Measurements from ENCODE around the gene FNDC3A. TPM values are rescaled to one million over a fixed set of nuclear protein-coding genes. Genes with fewer than 3 reads are reported as not detected.
A peak's percentile ranks its signal among the peaks of the same experiment; 100 is the strongest.

The FNDC3A gene
- total RNA-seq, 1 donor: 50.7 TPM

- TF ChIP-seq CTCF (IDR thresholded peaks at IDR 0.05; ENCODE audit: extremely low read depth, low read depth, low read length): no peak
- peak overlapping the region; percentile 89 for H3K4me2 ChIP-seq (ENCODE audit: insufficient read depth, low read length)
Measured at GRCh38 chr13:48977286-48977625, 1.5 kb downstream of the FNDC3A start.

GRCh38 chr13:48977973-48978372, 2.3 kb downstream of the FNDC3A start:
- peaks cover 21% of the 10 kb centered on the region for H3K4me1 ChIP-seq (ENCODE audit: insufficient read depth, low read length)
- H4K20me1 ChIP-seq (ENCODE audit: insufficient read depth, low read length): no peaks in the 10 kb centered on the region
- peaks cover 2% of the 10 kb centered on the region for H3K9me3 ChIP-seq (ENCODE audit: low read depth, low read length)
- DNase-seq (ENCODE audit: insufficient read length, low spot score, missing footprints): peak; percentile 83
- H2AFZ ChIP-seq (ENCODE audit: low read length): no peak overlapping the region
- H3K4me2 ChIP-seq (ENCODE audit: insufficient read depth, low read length): peak overlapping the region; percentile 89
- no peaks in the 10 kb centered on the region for H3K36me3 ChIP-seq (ENCODE audit: insufficient read depth, low read length)
- TF ChIP-seq CTCF (IDR thresholded peaks at IDR 0.05; ENCODE audit: extremely low read depth, low read depth, low read length): no peak
- H3K27me3 ChIP-seq (ENCODE audit: insufficient read depth, low read length): no peaks in the 10 kb centered on the region
- peak overlapping the region; percentile 90 for H3K4me3 ChIP-seq (ENCODE audit: insufficient read depth, low read length)
- H3K79me2 ChIP-seq (ENCODE audit: insufficient read depth, low read length): peaks cover 64% of the 10 kb centered on the region
- H3K27ac ChIP-seq (ENCODE audit: low read depth, low read length): peak overlapping the region; percentile 87

More at GRCh38 chr13:48977286-48977625, 1.5 kb downstream of the FNDC3A start:
- Histone ChIP-seq H3K9me3 (ENCODE audit: low read depth, low read length) (peaks cover 5% of the 10 kb centered on the region), H3K79me2 (ENCODE audit: insufficient read depth, low read length) (peaks cover 57% of the 10 kb centered on the region), H3K27me3 (ENCODE audit: insufficient read depth, low read length) (no peaks in the 10 kb centered on the region), H3K4me1 (ENCODE audit: insufficient read depth, low read length) (peaks cover 21% of the 10 kb centered on the region), H2AFZ (ENCODE audit: low read length) (peak overlapping the region; percentile 91), H3K4me3 (ENCODE audit: insufficient read depth, low read length) (peak overlapping the region; percentile 90), H3K27ac (ENCODE audit: low read depth, low read length) (peak overlapping the region; percentile 87), H4K20me1 (ENCODE audit: insufficient read depth, low read length) (no peaks in the 10 kb centered on the region), H3K36me3 (ENCODE audit: insufficient read depth, low read length) (no peaks in the 10 kb centered on the region)
- DNase-seq (ENCODE audit: insufficient read length, low spot score, missing footprints): no peak

DNA sequence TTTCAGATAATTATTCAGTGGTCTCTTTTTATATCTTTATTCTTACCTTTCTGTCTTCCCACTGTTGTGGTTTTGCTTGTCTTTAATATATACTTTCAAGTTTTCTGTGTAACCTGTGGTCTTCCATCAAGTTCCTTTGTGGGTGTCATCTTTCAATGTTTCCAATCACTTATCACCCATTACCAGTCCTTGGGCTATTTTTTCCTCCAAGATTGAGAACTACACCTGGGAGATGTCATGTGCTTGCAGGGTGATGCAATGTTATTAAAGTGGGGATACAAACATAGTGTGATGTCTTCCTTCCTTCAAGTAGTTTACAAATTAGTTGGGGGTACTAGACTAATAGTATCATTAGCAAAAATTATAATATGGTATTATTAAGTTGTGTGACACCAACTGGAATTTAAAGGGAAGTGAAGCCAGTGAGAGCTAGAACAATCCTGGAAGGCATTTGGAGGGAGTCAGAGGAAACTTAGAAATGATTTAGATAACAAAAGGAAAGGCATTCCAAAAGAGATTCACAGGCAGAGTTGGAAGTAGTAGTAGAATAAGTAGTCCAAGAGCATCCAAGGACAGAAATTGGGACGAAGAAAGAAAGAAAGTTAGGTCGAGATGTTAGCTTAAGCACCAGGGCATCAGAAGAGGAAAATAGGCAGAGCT, 3.4 kb downstream of the FNDC3A start:
- Histone ChIP-seq H4K20me1 (ENCODE audit: insufficient read depth, low read length) (no peaks in the 10 kb centered on the region), H3K27ac (ENCODE audit: low read depth, low read length) (peak overlapping the region; percentile 87), H2AFZ (ENCODE audit: low read length) (no peak overlapping the region), H3K36me3 (ENCODE audit: insufficient read depth, low read length) (no peaks in the 10 kb centered on the region), H3K79me2 (ENCODE audit: insufficient read depth, low read length) (peaks cover 73% of the 10 kb centered on the region), H3K4me2 (ENCODE audit: insufficient read depth, low read length) (peak overlapping the region; percentile 89), H3K27me3 (ENCODE audit: insufficient read depth, low read length) (no peaks in the 10 kb centered on the region), H3K9me3 (ENCODE audit: low read depth, low read length) (no peaks in the 10 kb centered on the region), H3K4me1 (ENCODE audit: insufficient read depth, low read length) (peaks cover 21% of the 10 kb centered on the region), H3K4me3 (ENCODE audit: insufficient read depth, low read length) (no peak overlapping the region)
- DNase-seq (ENCODE audit: insufficient read length, low spot score, missing footprints): no peak
- no peak for TF ChIP-seq CTCF (IDR thresholded peaks at IDR 0.05; ENCODE audit: extremely low read depth, low read depth, low read length)

- H2AFZ ChIP-seq (ENCODE audit: low read length): no peak overlapping the region
- H4K20me1 ChIP-seq (ENCODE audit: insufficient read depth, low read length): no peaks in the 10 kb centered on the region
- H3K27ac ChIP-seq (ENCODE audit: low read depth, low read length): no peak overlapping the region
- peak overlapping the region; percentile 24 for H3K4me2 ChIP-seq (ENCODE audit: insufficient read depth, low read length)
- DNase-seq (ENCODE audit: insufficient read length, low spot score, missing footprints): no peak
- no peaks in the 10 kb centered on the region for H3K36me3 ChIP-seq (ENCODE audit: insufficient read depth, low read length)
- peaks cover 79% of the 10 kb centered on the region for H3K79me2 ChIP-seq (ENCODE audit: insufficient read depth, low read length)
- no peak overlapping the region for H3K4me3 ChIP-seq (ENCODE audit: insufficient read depth, low read length)
- TF ChIP-seq CTCF (IDR thresholded peaks at IDR 0.05; ENCODE audit: extremely low read depth, low read depth, low read length): no peak
- no peaks in the 10 kb centered on the region for H3K27me3 ChIP-seq (ENCODE audit: insufficient read depth, low read length)
- peaks cover 21% of the 10 kb centered on the region for H3K4me1 ChIP-seq (ENCODE audit: insufficient read depth, low read length)
- no peaks in the 10 kb centered on the region for H3K9me3 ChIP-seq (ENCODE audit: low read depth, low read length)
Measured at GRCh38 chr13:48979892-48980291, 4.2 kb downstream of the FNDC3A start.
